ENCODE results near the gene HDLBP.

The HDLBP gene

DNA sequence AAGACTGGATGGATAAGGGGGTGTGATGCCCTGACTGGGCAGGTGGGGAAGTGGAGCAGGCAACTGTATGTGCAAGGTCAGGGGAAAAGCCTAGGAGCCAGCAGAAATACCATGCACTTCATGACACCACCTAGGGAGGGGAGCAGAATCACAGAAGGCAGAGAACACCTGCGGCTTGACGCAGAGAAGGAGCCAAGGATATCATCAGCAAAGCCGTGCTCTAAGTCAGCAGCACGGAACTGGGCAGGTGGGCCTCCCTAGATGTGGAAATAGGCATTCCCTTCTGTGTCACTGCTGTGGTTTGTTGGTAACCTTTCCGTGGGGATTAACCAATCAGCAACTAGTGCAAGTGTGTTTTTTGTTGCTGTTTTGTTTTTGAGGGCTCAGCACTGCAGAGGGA, 41.3 kb downstream of the HDLBP start:
- DNase-seq, result no peak

DNA sequence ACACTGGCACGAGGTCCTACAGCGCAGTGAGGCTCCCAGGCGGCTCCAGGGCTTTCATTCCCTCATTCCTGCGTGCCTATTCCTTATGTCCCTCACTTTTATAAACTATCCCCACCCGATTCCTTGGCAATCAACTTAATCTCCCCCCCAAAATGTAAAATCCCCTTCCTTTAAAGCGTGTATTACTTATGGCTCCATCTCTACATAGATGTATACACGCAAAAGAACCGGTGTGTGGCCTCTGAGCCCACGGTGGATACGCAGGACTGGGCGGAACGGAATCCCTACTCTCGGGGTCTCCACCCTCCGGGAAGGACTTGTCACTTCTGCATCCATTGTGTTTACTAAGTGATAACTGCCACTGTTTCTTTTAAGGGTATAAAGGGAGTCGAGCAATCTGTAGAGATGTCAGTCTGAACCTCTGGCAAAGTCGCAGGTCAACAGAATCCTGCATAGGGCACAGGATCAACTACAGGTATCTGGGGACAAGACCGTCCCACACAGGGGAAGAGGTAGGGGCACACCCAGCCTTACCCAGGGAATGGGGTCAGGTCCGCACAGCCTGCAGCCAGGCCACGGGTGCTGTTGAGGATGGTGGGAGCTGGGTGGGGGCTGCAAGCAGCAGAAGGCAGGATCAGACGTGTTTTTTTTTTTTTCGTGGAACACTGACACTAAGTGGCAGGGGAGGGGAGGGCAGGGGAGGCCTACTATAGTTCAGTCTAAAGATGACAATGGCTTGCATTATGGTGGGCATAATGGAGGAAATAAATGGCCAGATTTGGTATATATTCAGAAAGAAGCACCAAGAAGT, 42.1 kb downstream of the HDLBP start:
- no peak for DNase-seq

DNA sequence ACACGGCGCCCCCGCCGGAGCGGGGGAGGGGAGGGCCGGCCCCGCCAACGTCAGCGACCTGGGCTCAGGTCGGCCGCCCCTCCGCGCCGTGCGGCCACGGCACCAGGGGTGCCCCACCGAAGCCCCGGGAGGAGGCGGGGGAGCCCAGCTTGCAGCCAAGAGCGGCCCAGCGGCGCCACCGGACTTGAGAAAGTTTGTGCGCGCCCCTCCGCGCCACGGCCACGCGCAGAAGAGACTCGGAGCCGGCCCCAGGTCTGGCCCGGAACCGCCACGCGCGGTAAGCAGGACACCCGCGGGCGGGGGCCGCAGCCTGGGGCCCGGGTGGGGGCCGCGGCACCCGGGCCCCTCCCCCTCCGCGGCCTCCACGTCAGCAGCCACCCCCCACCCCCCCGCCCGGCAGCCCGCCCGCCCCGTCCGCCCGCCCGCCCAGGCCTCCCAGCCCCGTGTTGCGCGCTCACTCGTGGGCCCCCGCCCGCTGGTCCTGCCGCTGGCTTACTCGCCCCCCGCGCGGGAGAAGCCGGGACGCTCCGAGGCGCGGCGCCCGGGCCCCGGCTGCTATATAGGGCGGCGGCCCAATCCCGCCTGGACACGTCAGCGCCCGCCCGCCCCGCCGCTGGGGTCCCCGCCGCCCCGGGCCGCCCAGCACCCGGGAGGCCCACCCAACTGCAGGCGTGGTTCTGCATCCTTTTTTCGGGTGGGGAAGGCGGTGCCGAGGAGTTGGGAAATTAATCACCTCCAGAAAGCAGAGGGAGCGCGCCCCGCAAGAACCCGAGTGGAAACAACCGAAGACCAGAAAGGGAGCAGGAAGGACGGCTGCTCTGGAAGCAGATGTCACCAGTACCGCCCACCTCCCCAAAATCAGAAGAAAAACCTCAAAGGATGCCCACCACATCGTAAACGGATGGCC, 42.9 kb downstream of the HDLBP start:
- DNase-seq, result peak; percentile 70

DNA sequence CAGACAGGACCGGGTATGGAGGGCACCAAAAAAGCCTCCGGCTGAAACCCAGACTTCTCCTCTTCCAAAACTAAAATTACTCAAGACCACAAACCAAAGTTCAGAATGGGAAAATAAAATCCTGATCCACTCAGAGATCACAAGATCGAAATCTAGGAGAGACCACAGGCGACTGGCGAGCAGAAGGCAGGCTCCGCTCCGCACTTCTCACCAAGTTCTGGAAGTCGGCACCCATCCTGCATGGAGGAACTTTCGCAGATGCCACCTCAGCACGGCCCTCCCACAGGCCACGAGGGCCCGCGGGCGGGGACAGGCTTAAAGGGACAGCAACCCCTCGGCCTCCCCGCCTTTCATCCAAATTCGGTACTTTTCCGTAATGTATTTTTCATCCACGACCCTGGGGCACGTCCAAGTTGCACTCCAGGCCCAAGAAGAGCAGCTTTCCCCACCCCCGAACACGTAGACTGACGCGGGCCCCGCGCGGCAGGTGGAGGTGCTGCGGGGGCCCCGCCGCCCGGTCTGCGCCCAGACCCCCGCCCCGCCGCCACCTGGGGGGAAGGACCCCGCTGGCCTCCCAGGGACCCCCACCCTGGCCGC, 43.7 kb downstream of the HDLBP start:
- peak; percentile 73 for DNase-seq

GRCh38 chr2:241270531-241270930, 44.9 kb downstream of the HDLBP start:
- DNase-seq, result no peak

- no peak for DNase-seq
Measured at GRCh38 chr2:241269707-241270520, 45.6 kb downstream of the HDLBP start.

DNA sequence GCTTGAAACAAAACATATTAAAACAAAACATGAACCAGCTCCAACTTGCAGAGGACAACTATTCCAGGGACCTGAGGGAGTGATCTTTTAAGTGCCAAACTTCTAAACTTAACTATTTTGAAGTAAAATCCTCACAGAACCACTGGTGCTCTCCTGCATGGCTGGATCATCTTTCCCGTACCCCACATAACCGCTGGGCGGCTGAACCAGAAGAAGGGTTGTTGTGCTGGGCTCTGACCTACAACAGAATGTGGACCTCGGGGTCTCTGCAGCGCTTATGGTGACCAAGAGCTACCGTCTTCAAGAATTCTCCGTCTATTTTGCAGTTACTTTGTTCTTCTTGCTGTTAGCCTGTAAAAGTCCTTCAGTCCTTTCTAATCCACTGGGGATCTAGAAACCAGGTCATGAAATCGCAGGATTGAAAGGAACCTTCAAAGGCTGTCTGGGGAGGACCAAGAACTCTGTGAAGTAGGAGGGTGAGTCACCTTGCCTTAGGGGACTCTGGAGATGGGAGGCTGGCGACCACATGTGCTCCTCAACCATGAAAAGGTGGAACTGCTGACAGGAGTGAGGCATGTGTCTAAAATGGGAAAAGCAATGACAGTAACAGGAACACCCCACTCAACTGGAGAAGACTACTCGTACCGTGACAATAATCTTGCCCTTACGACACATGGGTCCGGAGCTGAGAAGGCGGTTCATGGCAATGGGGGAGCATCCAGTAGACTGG, 46.6 kb downstream of the HDLBP start:
- DNase-seq, result no peak

- DNase-seq, result no peak
Measured at GRCh38 chr2:241268306-241268705, 47.2 kb downstream of the HDLBP start.

DNA sequence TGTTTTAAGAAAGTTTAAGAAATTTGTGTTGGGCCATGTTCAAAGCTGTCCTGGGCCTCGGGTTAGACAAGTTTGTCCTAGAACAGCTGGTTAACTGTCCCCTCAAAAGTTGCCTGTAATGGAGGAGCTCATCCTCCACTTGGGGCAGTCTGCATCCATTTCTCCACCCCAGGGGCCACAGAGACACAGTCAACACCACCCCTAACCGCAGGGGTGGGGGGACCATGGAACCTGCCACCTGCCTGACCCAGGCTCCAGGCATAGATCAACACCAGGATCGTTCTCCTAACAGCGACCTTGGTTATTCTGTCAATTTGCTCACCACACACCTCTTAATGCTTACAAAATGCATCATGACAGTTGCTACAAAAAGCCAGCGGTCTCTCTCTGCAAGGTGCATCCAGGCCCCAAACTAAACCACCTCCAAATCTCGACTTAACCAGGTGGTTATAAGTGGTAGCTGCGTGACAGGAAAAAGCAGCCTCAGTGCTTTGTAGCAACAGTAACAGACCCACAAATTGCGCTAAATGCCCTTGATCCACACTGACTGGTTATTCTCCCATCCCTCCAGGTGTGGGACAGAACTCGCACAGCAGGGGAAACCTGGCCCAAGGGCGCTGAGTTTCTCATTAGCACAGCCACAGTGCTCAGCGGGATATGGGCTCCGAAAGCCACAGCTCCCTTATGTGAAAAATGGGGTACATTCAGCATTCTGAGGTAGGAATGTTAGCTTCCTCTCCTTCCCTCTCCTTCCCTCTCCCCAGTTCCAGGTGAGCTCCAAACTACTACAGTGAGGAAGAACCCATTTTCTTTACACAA, 48.0 kb downstream of the HDLBP start:
- no peak for DNase-seq

- no peak for DNase-seq
Measured at GRCh38 chr2:241265506-241265905, 50.0 kb downstream of the HDLBP start.

- no peak for DNase-seq
Measured at GRCh38 chr2:241263061-241263460, 52.4 kb downstream of the HDLBP start.

DNA sequence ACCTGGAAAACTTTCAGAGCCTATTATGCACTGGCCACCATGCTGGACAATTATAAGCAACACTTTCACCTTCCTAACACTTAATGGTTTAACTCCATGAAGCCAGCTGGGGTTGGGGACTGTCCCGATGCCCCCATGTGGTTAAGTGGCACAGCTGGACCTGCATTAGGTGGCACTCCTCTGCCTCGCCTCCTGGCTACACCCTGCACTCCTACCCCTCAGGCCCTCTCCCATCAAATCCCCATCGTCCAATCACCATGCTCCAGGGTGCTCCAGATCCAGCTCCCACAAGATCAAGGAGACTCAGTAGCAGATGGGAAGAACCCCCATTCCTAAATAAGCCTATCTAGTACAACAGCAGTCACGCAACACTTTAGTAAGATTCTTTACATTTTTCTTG, 53.8 kb downstream of the HDLBP start:
- DNase-seq, result no peak

DNA sequence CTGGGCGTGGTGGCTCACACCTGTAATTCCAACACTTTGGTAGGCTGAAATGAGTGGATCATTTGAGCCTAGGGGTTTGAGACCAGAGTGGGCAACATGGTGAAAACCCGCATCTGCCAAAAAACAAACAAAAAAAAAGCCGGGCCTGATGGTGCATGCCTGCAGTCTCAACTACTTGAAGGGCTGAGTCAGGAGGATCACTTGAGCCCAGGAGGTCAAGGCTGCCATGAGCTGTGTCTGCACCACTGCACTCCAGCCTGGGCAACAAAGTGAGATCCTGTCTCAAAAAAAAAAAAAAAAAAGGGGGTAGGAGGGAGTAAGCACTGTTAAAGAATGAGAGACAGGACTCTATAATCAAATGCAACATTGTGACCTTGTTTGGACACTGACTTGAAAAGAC, 54.6 kb downstream of the HDLBP start:
- DNase-seq, result no peak

DNA sequence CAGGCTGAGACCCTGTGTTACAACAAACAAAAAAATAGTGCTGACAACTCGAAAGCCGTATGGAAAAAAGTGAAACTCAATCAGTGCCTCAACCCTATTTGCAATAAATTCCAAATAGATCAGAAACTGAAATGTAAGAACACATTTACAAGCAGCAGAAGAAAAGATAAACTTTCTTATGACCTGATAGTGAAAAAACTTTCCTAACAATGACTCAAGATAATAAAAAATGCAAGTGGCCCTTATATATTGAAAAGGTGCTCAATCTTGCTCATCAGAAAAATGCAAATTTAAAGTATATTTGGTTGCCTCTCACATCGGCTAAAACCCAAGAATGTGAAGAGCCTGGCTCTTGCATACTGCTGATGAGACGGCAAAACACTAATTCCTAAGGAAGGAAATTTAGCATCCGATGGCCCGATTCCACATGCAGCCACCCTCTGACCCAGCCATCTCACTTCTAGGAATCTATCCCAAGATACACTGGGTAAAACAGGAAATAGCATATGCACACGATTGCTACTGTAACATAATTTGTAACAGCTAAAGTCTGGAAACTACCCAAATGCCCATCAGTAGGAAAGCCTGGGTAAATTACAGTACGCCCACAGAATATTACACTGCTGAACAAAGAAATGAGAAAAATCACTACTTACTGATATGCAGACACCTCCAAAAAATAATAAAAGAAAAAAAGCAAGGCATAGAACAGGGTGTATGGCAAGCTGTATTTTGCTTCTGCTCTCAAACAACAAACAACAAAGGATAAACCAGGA, 56.8 kb downstream of the HDLBP start:
- DNase-seq, result no peak

- DNase-seq, result no peak
Measured at GRCh38 chr2:241257419-241258032, 57.9 kb downstream of the HDLBP start.

DNA sequence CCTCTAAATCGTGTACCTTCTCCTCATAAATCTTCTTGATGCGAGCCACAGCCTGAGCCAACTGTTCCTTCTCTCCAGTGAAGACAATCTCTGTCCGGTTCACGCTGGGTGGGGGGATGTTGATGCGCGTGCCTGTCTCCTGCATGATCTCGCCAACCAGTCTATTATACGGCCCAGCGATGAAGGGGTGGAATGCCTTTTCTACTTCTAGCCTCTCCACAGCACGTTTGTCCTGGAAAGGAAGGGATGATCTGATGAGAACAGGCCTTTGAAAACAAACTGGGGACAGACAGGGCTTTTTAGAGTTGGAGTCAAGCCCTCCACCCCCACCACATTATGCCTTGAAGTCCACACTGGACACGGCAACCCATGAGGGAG, 59.3 kb downstream of the HDLBP start:
- DNase-seq, result no peak

DNA sequence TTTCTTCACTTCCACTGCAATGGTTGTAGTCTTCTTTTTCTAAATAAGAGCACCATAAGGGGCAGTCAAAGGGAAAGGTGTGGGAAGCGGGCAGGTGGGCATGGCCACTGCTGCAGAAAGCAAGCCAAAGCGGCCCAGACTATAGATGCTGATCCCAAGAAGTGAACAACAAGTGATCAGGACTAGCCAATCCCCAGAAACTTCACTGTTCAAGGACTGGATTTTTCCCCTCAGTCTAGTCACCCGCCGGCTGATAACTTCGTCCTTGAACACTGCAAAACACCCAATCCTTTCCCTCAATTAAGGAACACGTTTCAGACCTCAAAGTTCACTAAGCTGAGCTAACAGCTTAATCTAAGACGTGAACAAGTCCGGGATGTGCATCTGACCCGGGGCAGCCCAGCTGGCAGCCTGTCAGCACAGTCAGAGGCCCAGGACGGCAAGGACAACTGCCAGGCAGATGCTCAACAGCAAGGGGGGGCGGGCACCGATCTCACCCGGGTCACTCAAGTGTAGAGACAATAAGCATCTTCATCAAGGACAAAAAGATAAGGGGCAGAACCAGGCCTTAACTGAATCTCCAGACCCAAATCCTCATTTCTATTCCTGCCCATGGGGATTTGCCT, 59.8 kb downstream of the HDLBP start:
- no peak for DNase-seq

GRCh38 chr2:241254904-241255351, 60.5 kb downstream of the HDLBP start:
- no peak for DNase-seq

GRCh38 chr2:241252778-241253475, 62.5 kb downstream of the HDLBP start:
- DNase-seq, result no peak
